T-helper 2 cell treated with Interferon-gamma antibody and Interleukin-4, amounts not matched to agents 100 ng/mL and 5 ng/mL, for 36 hours (primary cell): Measurements from ENCODE around the gene CAMK2G. TPM values are rescaled to one million over a fixed set of nuclear protein-coding genes. Genes with fewer than 3 reads are reported as not detected.

Experiments
- intact Hi-C: fragments of 100-400 bp; cut with micrococcal nuclease; formaldehyde crosslinking; loops from one replicate; pipeline ENCODE4 v1.15.1; 2023
- total RNA-seq: library from RNA; stranded (reverse); gene quantifications from 2 replicates; pipeline ENCODE4 v1.2.3, GENCODE V29; 2022

CAMK2G gene
- total RNA-seq, 1 donor from 2014 or later = 52.5 TPM

GRCh38 chr10:73884017-73884416 is 9.7 kb upstream of the CAMK2G start:
- intact Hi-C loops = no loop called here

GRCh38 chr10:73881221-73881919 is 7.0 kb upstream of the CAMK2G start:
- intact Hi-C loops = no loop called here

GRCh38 chr10:73879296-73880173 is 5.2 kb upstream of the CAMK2G start:
- intact Hi-C loops = loop anchor here (1.0 to 5.0 kb wide), 7 partner anchors 14 to 1353 kb away; partner anchors contain the start of genes NDST2 and VCL

GRCh38 chr10:73878365-73878764 is 4.0 kb upstream of the CAMK2G start:
- intact Hi-C loops = loop anchor here (2.0 to 5.0 kb wide), 4 partner anchors 68 to 1354 kb away; partner anchors contain the start of genes NDST2 and VCL

GRCh38 chr10:73877533-73878160 is 3.3 kb upstream of the CAMK2G start:
- intact Hi-C loops = loop anchor here (2.0 to 5.0 kb wide), 4 partner anchors 67 to 1355 kb away; partner anchors contain the start of genes NDST2 and VCL

- intact Hi-C loops = loop anchor here (5.0 kb wide), 3 partner anchors 120 to 1355 kb away; partner anchors contain the start of gene VCL
These were observed 2.6 kb upstream of the CAMK2G start for GRCh38 chr10:73876971-73877370.

- intact Hi-C loops = loop anchor here (5.0 kb wide), 3 partner anchors 121 to 1356 kb away; partner anchors contain the start of gene VCL
These were observed 2.2 kb upstream of the CAMK2G start for GRCh38 chr10:73876566-73876965.

- intact Hi-C loops = loop anchor here (5.0 kb wide), 3 partner anchors 121 to 1356 kb away; partner anchors contain the start of gene VCL
These were observed 1.8 kb upstream of the CAMK2G start for GRCh38 chr10:73876157-73876556.

GRCh38 chr10:73875139-73875475 is 752 bp upstream of the CAMK2G start:
- intact Hi-C loops = loop anchor here (1.0 to 5.0 kb wide), 5 partner anchors 26 to 1357 kb away; partner anchors contain the start of gene VCL

- intact Hi-C loops = loop anchor here (1.0 kb wide), 1 partner anchor 9 kb away; no protein-coding TSS in a partner anchor
These were observed 528 bp downstream of the CAMK2G start for GRCh38 chr10:73873838-73874215.

- intact Hi-C loops = loop anchor here (1.0 kb wide), 1 partner anchor 8 kb away; no protein-coding TSS in a partner anchor
These were observed 1.1 kb downstream of the CAMK2G start for GRCh38 chr10:73873142-73873837.

- intact Hi-C loops = no loop called here
These were observed 2.1 kb downstream of the CAMK2G start for GRCh38 chr10:73872190-73872710.

- intact Hi-C loops = no loop called here
These were observed 2.8 kb downstream of the CAMK2G start for GRCh38 chr10:73871295-73872189.

- intact Hi-C loops = no loop called here
These were observed 5.6 kb downstream of the CAMK2G start for GRCh38 chr10:73868655-73869195.

- intact Hi-C loops = no loop called here
These were observed 6.3 kb downstream of the CAMK2G start for GRCh38 chr10:73867871-73868631.

- intact Hi-C loops = no loop called here
These were observed 7.1 kb downstream of the CAMK2G start for GRCh38 chr10:73867126-73867807.

- intact Hi-C loops = no loop called here
These were observed 7.7 kb downstream of the CAMK2G start for GRCh38 chr10:73866621-73867020.
